Duodenal mucosa (tissue), 2 donors: ENCODE results near the gene KDM7A.

Source experiments
- H3K27ac ChIP-seq: one replicate; pipeline ENCODE4 v1.7.0; 2013; ENCODE audit warnings: low read depth, low read length
- H3K27me3 ChIP-seq, 2 donors: one replicate each; pipeline ENCODE4 v1.7.0; 2013; ENCODE audit warnings: low read length in 2 of 2, control low read depth in 1 of 2; ENCODE audit not compliant: insufficient read depth in 2 of 2, control insufficient read depth in 1 of 2
- H3K36me3 ChIP-seq, 2 donors: one replicate each; pipeline ENCODE4 v1.7.0; 2013; ENCODE audit warnings: low read length in 2 of 2, control low read depth in 1 of 2; ENCODE audit not compliant: insufficient read depth in 2 of 2, control insufficient read depth in 1 of 2
- H3K4me1 ChIP-seq, 2 donors: one replicate each; pipeline ENCODE4 v1.7.0; 2013; ENCODE audit warnings: low read length in 2 of 2, control low read depth in 1 of 2; ENCODE audit not compliant: insufficient read depth in 2 of 2, control insufficient read depth in 1 of 2
- H3K4me3 ChIP-seq, 2 donors: one replicate each; pipeline ENCODE4 v1.7.0; 2013; ENCODE audit warnings: low read length in 2 of 2, low read depth in 1 of 2
- H3K9ac ChIP-seq, 2 donors: one replicate each; pipeline ENCODE4 v1.7.0; 2013; ENCODE audit warnings: low read length in 2 of 2, low read depth in 1 of 2
- H3K9me3 ChIP-seq, 2 donors: one replicate each; pipeline ENCODE4 v1.7.0; 2013; ENCODE audit warnings: low read length in 2 of 2, control low read depth in 1 of 2; ENCODE audit not compliant: control insufficient read depth in 1 of 2

Gene KDM7A

GRCh38 chr7:140176811-140177702, at the start of gene KDM7A:
KDM7A (minus strand) TSS chr7:140176983; CDS start chr7:140176937, 46 bp downstream.
- Histone ChIP-seq H3K27me3 (peaks cover 0 to 3% of the 10 kb centered on the region in 2 donors), H3K9ac (peak within 1 kb of the TSS; percentile 78 to 88), H3K4me1 (peaks cover 13 to 28% of the 10 kb centered on the region in 2 donors), H3K36me3 (no peaks in the 10 kb centered on the region), H3K27ac (peak within 1 kb of the TSS; percentile 97), H3K4me3 (peak within 1 kb of the TSS; percentile 89 to 96), H3K9me3 (no peaks in the 10 kb centered on the region)

- Histone ChIP-seq H3K27me3 (no peaks in the 10 kb centered on the region), H3K27ac (no peak overlapping the region), H3K4me3 (no peak overlapping the region), H3K9ac (no peak overlapping the region), H3K36me3 (no peaks in the 10 kb centered on the region), H3K9me3 (no peaks in the 10 kb centered on the region), H3K4me1 (peaks cover 5 to 9% of the 10 kb centered on the region in 2 donors)
Observed at GRCh38 chr7:140225562-140226249, 48.9 kb upstream of the KDM7A start.

- Histone ChIP-seq H3K4me1 (peaks cover 0 to 3% of the 10 kb centered on the region in 2 donors), H3K36me3 (no peaks in the 10 kb centered on the region), H3K27ac (no peak overlapping the region), H3K27me3 (no peaks in the 10 kb centered on the region), H3K9ac (no peak overlapping the region), H3K9me3 (no peaks in the 10 kb centered on the region), H3K4me3 (no peak overlapping the region)
Observed at GRCh38 chr7:140223515-140224221, 46.9 kb upstream of the KDM7A start.

GRCh38 chr7:140222814-140223213, 46.0 kb upstream of the KDM7A start:
- no peaks in the 10 kb centered on the region for H3K36me3 ChIP-seq
- H3K27ac ChIP-seq: no peak overlapping the region
- no peak overlapping the region for H3K4me3 ChIP-seq
- peaks cover 0 to 3% of the 10 kb centered on the region in 2 donors for H3K4me1 ChIP-seq
- no peak overlapping the region for H3K9ac ChIP-seq
- H3K9me3 ChIP-seq: peaks cover 0 to 3% of the 10 kb centered on the region in 2 donors
- H3K27me3 ChIP-seq: no peaks in the 10 kb centered on the region

- Histone ChIP-seq H3K36me3 (no peaks in the 10 kb centered on the region), H3K27me3 (no peaks in the 10 kb centered on the region), H3K9me3 (peaks cover 0 to 4% of the 10 kb centered on the region in 2 donors), H3K9ac (no peak overlapping the region), H3K4me3 (no peak overlapping the region), H3K4me1 (peaks cover 2 to 4% of the 10 kb centered on the region in 2 donors), H3K27ac (no peak overlapping the region)
Observed at GRCh38 chr7:140219672-140220524, 43.1 kb upstream of the KDM7A start.

- no peak overlapping the region for H3K27ac ChIP-seq
- H3K4me1 ChIP-seq: peaks cover 15 to 16% of the 10 kb centered on the region in 2 donors
- no peaks in the 10 kb centered on the region for H3K36me3 ChIP-seq
- H3K9me3 ChIP-seq: peaks cover 0 to 4% of the 10 kb centered on the region in 2 donors
- no peaks in the 10 kb centered on the region for H3K27me3 ChIP-seq
- H3K4me3 ChIP-seq: no peak overlapping the region
- H3K9ac ChIP-seq: no peak overlapping the region
Observed at GRCh38 chr7:140218656-140219055, 41.9 kb upstream of the KDM7A start.

GRCh38 chr7:140217750-140218501, 41.1 kb upstream of the KDM7A start:
- H3K27ac ChIP-seq: no peak overlapping the region
- H3K4me1 ChIP-seq: peaks cover 17% of the 10 kb centered on the region in 2 donors
- H3K9me3 ChIP-seq: peaks cover 0 to 4% of the 10 kb centered on the region in 2 donors
- H3K36me3 ChIP-seq: no peaks in the 10 kb centered on the region
- H3K9ac ChIP-seq: no peak overlapping the region
- no peaks in the 10 kb centered on the region for H3K27me3 ChIP-seq
- H3K4me3 ChIP-seq: no peak overlapping the region

- Histone ChIP-seq H3K4me1 (peaks cover 24 to 27% of the 10 kb centered on the region in 2 donors), H3K9me3 (peaks cover 0 to 4% of the 10 kb centered on the region in 2 donors), H3K27ac (no peak overlapping the region), H3K36me3 (no peaks in the 10 kb centered on the region), H3K9ac (no peak overlapping the region), H3K4me3 (no peak overlapping the region), H3K27me3 (no peaks in the 10 kb centered on the region)
Observed at GRCh38 chr7:140215281-140215680, 38.5 kb upstream of the KDM7A start.
